ENCODE data around the gene MTA1. TPM values are rescaled to one million over a fixed set of nuclear protein-coding genes. Genes with fewer than 3 reads are reported as not detected.

Gene MTA1
- total RNA-seq, 2 experiments from 2014 or later, result 107 to 113 TPM

DNA sequence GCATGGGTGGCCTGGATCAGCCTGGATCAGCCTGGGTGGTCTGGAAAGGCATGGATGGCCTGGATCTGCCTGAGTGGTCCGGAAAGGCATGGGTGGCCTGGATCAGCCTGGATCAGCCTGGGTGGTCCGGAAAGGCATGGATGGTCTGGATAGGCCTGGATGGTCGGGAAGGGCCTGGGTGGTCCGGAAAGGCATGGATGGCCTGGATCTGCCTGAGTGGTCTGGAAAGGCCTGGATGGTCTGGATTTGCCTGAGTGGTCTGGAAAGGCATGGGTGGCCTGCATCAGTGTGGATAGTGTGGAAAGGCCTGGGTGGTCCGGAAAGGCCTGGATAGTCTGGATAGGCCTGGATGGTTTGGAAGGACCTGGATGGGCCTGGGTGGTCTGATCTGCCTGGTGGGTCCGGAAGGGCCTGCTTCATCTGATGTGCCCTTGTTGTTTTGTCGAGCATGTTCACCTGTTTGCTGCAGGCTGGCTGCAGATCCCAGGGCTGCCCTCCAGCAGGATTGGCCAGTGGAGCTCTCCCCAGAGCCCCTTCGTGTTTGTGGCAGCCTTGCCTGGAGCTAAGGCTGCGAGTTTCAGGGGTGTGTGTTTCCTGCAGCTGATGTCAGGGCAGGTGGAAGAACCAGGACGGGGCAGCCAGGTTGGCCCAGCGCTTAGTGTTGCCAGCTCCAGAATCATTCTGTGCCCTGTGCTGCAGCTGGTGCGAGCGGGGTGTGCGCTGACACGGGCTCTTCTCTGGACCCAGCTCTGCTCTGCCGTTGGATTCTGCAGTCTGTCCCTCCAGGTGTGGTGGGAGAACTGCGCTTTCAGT, 40.5 kb upstream of the MTA1 start:
- POLR2A ChIA-PET, result no interaction called here
- no peak overlapping the region for H3K4me3 Mint-ChIP-seq
- no peak overlapping the region for H3K27ac Mint-ChIP-seq

DNA sequence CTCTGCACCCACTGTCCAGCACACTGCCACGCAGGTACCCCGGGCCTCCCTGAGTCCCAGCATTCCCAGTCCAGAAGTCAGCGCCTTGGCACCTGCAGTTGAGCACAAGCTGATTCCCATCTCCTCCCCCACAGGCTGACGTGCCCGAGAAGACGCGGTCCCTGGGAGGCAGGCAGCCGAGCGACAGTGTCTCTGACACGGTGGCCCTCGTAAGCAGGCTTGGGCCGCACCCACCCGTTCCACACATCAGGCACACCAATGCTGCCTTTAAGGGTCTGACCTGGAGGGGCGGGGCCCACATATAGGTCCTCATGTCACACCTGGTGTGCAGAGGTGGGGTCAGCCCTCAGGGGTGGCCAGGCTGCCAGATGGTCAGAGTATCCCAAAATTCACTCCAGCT, 39.7 kb upstream of the MTA1 start:
- Mint-ChIP-seq H3K4me3 (no peak overlapping the region), H3K27me3 (no peaks in the 10 kb centered on the region), H3K9me3 (no peaks in the 10 kb centered on the region), H3K4me1 (ENCODE audit: low read depth) (peaks cover 9% of the 10 kb centered on the region), H3K36me3 (ENCODE audit: low read depth) (peaks cover 10% of the 10 kb centered on the region), H3K27ac (no peak overlapping the region)
- H3K27me3 ChIP-seq (ENCODE audit: control insufficient read depth in 1 of 2, insufficient read depth in 2 of 2, low read length in 2 of 2), result no peaks in the 10 kb centered on the region
- H3K36me3 ChIP-seq (ENCODE audit: insufficient read depth, low read length), result peaks cover 11% of the 10 kb centered on the region
- peaks cover 8% of the 10 kb centered on the region for H3K4me1 ChIP-seq (ENCODE audit: insufficient read depth, low read length)
- H3K27ac ChIP-seq (ENCODE audit: low read depth in 1 of 2, low read length in 2 of 2), result no peak overlapping the region
- ChIA-PET CTCF (no interaction called here), POLR2A (no interaction called here)
- intact Hi-C loops (cut with DNase I, micrococcal nuclease), result loop anchor here in 1 of 2 experiments (10.0 kb wide), 1 partner anchor 45 kb away; no protein-coding TSS in a partner anchor
- ATAC-seq (ENCODE audit: poor library complexity) (no peak), DNase-seq (no peak)
- TF ChIP-seq, protein P1, sequence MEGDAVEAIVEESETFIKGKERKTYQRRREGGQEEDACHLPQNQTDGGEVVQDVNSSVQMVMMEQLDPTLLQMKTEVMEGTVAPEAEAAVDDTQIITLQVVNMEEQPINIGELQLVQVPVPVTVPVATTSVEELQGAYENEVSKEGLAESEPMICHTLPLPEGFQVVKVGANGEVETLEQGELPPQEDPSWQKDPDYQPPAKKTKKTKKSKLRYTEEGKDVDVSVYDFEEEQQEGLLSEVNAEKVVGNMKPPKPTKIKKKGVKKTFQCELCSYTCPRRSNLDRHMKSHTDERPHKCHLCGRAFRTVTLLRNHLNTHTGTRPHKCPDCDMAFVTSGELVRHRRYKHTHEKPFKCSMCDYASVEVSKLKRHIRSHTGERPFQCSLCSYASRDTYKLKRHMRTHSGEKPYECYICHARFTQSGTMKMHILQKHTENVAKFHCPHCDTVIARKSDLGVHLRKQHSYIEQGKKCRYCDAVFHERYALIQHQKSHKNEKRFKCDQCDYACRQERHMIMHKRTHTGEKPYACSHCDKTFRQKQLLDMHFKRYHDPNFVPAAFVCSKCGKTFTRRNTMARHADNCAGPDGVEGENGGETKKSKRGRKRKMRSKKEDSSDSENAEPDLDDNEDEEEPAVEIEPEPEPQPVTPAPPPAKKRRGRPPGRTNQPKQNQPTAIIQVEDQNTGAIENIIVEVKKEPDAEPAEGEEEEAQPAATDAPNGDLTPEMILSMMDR (IDR thresholded peaks at IDR 0.05), result no peak
- H3K9me3 ChIP-seq (ENCODE audit: control insufficient read depth in 1 of 2, insufficient read depth in 1 of 2, low read length in 2 of 2), result no peaks in the 10 kb centered on the region
- no peak overlapping the region for H3K4me3 ChIP-seq (ENCODE audit: low read length)

More for the DNA sequence above, 40.5 kb upstream of the MTA1 start:
- Mint-ChIP-seq H3K4me1 (ENCODE audit: low read depth) (peaks cover 9% of the 10 kb centered on the region), H3K36me3 (ENCODE audit: low read depth) (peaks cover 10% of the 10 kb centered on the region), H3K27me3 (no peaks in the 10 kb centered on the region), H3K9me3 (no peaks in the 10 kb centered on the region)
- no peak for ATAC-seq (ENCODE audit: poor library complexity)
- H3K4me3 ChIP-seq (ENCODE audit: low read length), result no peak overlapping the region
- CTCF ChIA-PET, result no interaction called here
- DNase-seq, result no peak
- H3K27me3 ChIP-seq (ENCODE audit: control insufficient read depth in 1 of 2, insufficient read depth in 2 of 2, low read length in 2 of 2), result no peaks in the 10 kb centered on the region
- H3K36me3 ChIP-seq (ENCODE audit: insufficient read depth, low read length), result peaks cover 8% of the 10 kb centered on the region
- TF ChIP-seq, protein P1 (IDR thresholded peaks at IDR 0.05), result no peak
- intact Hi-C loops (cut with DNase I, micrococcal nuclease), result loop anchor here in 1 of 2 experiments (10.0 kb wide), 1 partner anchor 46 kb away; no protein-coding TSS in a partner anchor
- no peak overlapping the region for H3K27ac ChIP-seq (ENCODE audit: low read depth in 1 of 2, low read length in 2 of 2)
- H3K4me1 ChIP-seq (ENCODE audit: insufficient read depth, low read length), result peaks cover 8% of the 10 kb centered on the region
- H3K9me3 ChIP-seq (ENCODE audit: control insufficient read depth in 1 of 2, insufficient read depth in 1 of 2, low read length in 2 of 2), result no peaks in the 10 kb centered on the region

DNA sequence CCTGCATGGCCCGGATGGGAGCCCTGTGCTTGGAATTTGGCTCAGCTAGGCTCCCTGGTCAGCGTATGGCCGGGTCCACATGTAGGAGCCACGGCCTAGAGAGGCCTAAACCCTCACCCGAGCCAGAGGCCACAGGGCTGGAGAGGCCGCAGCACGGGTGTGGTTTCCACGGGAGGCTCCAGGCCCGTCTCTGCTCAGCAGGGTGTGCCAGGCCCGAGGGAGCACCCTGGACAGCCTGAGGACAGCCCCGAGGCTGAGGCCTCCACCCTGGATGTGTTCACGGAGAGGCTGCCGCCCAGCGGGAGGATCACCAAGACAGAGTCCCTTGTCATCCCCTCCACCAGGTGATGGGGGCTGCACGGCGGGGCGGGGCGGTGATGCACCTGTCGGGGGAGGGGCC, 38.9 kb upstream of the MTA1 start:
- Mint-ChIP-seq H3K27me3 (no peaks in the 10 kb centered on the region), H3K4me1 (ENCODE audit: low read depth) (peaks cover 4% of the 10 kb centered on the region), H3K27ac (no peak overlapping the region), H3K4me3 (no peak overlapping the region), H3K9me3 (no peaks in the 10 kb centered on the region), H3K36me3 (ENCODE audit: low read depth) (peaks cover 10% of the 10 kb centered on the region)
- no peak for ATAC-seq (ENCODE audit: poor library complexity)
- Histone ChIP-seq H3K36me3 (ENCODE audit: insufficient read depth, low read length) (peaks cover 11% of the 10 kb centered on the region), H3K27me3 (ENCODE audit: control insufficient read depth in 1 of 2, insufficient read depth in 2 of 2, low read length in 2 of 2) (no peaks in the 10 kb centered on the region), H3K4me3 (ENCODE audit: low read length) (no peak overlapping the region), H3K9me3 (ENCODE audit: control insufficient read depth in 1 of 2, insufficient read depth in 1 of 2, low read length in 2 of 2) (no peaks in the 10 kb centered on the region), H3K27ac (ENCODE audit: low read depth in 1 of 2, low read length in 2 of 2) (no peak overlapping the region), H3K4me1 (ENCODE audit: insufficient read depth, low read length) (peaks cover 4% of the 10 kb centered on the region)
- TF ChIP-seq, protein P1 (IDR thresholded peaks at IDR 0.05), result no peak
- DNase-seq, result no peak
- CTCF ChIA-PET, result no interaction called here
- POLR2A ChIA-PET, result no interaction called here
- intact Hi-C loops (cut with DNase I, micrococcal nuclease), result no loop called here
